ENCODE data around the gene CLCF1. TPM values are rescaled to one million over a fixed set of nuclear protein-coding genes. Genes with fewer than 3 reads are reported as not detected.

The CLCF1 gene
- polyA plus RNA-seq, 1 donor from 2014 or later, result not detected

- no peak overlapping the region for H2AFZ ChIP-seq (ENCODE audit: low read depth, low read length)
- no peak overlapping the region for H3K27ac ChIP-seq (ENCODE audit: low read length)
- H3K9ac ChIP-seq (ENCODE audit: low read length), result no peak overlapping the region
- H3K4me2 ChIP-seq (ENCODE audit: low read length), result no peak overlapping the region
- H3K9me3 ChIP-seq (ENCODE audit: low read length), result no peaks in the 10 kb centered on the region
- H3K36me3 ChIP-seq (ENCODE audit: insufficient read depth, low read length), result no peaks in the 10 kb centered on the region
- no peak overlapping the region for H3K4me3 ChIP-seq (ENCODE audit: low read length)
- no peaks in the 10 kb centered on the region for H3K9me2 ChIP-seq (ENCODE audit: insufficient read depth, low read length)
- TF ChIP-seq SMC3 (conservative IDR thresholded peaks at IDR 0.05; ENCODE audit: poor library complexity) (peak; percentile 92), RAD21 (conservative IDR thresholded peaks at IDR 0.05) (peak; percentile 83), TAF1 (IDR thresholded peaks at IDR 0.05; ENCODE audit: low read depth) (no peak)
- TF ChIP-seq, protein P1, sequence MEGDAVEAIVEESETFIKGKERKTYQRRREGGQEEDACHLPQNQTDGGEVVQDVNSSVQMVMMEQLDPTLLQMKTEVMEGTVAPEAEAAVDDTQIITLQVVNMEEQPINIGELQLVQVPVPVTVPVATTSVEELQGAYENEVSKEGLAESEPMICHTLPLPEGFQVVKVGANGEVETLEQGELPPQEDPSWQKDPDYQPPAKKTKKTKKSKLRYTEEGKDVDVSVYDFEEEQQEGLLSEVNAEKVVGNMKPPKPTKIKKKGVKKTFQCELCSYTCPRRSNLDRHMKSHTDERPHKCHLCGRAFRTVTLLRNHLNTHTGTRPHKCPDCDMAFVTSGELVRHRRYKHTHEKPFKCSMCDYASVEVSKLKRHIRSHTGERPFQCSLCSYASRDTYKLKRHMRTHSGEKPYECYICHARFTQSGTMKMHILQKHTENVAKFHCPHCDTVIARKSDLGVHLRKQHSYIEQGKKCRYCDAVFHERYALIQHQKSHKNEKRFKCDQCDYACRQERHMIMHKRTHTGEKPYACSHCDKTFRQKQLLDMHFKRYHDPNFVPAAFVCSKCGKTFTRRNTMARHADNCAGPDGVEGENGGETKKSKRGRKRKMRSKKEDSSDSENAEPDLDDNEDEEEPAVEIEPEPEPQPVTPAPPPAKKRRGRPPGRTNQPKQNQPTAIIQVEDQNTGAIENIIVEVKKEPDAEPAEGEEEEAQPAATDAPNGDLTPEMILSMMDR (IDR thresholded peaks at IDR 0.05; ENCODE audit: poor library complexity, severe bottlenecking), result peak; percentile 88
- H4K20me1 ChIP-seq (ENCODE audit: insufficient read depth), result no peaks in the 10 kb centered on the region
- H3K27me3 ChIP-seq (ENCODE audit: insufficient read depth, low read depth, low read length), result no peaks in the 10 kb centered on the region
- H3K79me2 ChIP-seq (replicated peaks; ENCODE audit: insufficient read depth, low read length), result no peaks in the 10 kb centered on the region
- H3F3A ChIP-seq (ENCODE audit: insufficient read depth, low read length, poor library complexity, severe bottlenecking), result no peaks in the 10 kb centered on the region
These were observed 16.4 kb downstream of the CLCF1 start for GRCh38 chr11:67356864-67357561.

GRCh38 chr11:67356387-67356863, 17.0 kb downstream of the CLCF1 start:
- no peak overlapping the region for H3K4me3 ChIP-seq (ENCODE audit: low read length)
- no peaks in the 10 kb centered on the region for H3K9me2 ChIP-seq (ENCODE audit: insufficient read depth, low read length)
- no peak overlapping the region for H2AFZ ChIP-seq (ENCODE audit: low read depth, low read length)
- no peak overlapping the region for H3K27ac ChIP-seq (ENCODE audit: low read length)
- H3F3A ChIP-seq (ENCODE audit: insufficient read depth, low read length, poor library complexity, severe bottlenecking), result no peaks in the 10 kb centered on the region
- TF ChIP-seq, protein P1 (IDR thresholded peaks at IDR 0.05; ENCODE audit: poor library complexity, severe bottlenecking), result no peak
- TF ChIP-seq EZH2 (IDR thresholded peaks at IDR 0.05; ENCODE audit: borderline replicate concordance, insufficient read depth, low read length, poor library complexity, severe bottlenecking), result no peak
- no peak for TF ChIP-seq TAF1 (IDR thresholded peaks at IDR 0.05; ENCODE audit: low read depth)
- TF ChIP-seq SMC3 (conservative IDR thresholded peaks at IDR 0.05; ENCODE audit: poor library complexity), result no peak
- TF ChIP-seq POLR2AphosphoS5 (IDR thresholded peaks at IDR 0.05), result no peak
- TF ChIP-seq, protein P2, sequence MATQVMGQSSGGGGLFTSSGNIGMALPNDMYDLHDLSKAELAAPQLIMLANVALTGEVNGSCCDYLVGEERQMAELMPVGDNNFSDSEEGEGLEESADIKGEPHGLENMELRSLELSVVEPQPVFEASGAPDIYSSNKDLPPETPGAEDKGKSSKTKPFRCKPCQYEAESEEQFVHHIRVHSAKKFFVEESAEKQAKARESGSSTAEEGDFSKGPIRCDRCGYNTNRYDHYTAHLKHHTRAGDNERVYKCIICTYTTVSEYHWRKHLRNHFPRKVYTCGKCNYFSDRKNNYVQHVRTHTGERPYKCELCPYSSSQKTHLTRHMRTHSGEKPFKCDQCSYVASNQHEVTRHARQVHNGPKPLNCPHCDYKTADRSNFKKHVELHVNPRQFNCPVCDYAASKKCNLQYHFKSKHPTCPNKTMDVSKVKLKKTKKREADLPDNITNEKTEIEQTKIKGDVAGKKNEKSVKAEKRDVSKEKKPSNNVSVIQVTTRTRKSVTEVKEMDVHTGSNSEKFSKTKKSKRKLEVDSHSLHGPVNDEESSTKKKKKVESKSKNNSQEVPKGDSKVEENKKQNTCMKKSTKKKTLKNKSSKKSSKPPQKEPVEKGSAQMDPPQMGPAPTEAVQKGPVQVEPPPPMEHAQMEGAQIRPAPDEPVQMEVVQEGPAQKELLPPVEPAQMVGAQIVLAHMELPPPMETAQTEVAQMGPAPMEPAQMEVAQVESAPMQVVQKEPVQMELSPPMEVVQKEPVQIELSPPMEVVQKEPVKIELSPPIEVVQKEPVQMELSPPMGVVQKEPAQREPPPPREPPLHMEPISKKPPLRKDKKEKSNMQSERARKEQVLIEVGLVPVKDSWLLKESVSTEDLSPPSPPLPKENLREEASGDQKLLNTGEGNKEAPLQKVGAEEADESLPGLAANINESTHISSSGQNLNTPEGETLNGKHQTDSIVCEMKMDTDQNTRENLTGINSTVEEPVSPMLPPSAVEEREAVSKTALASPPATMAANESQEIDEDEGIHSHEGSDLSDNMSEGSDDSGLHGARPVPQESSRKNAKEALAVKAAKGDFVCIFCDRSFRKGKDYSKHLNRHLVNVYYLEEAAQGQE (IDR thresholded peaks at IDR 0.05; ENCODE audit: borderline replicate concordance), result no peak
- TF ChIP-seq RAD21 (conservative IDR thresholded peaks at IDR 0.05), result no peak
- TF ChIP-seq MXI1 (conservative IDR thresholded peaks at IDR 0.05; ENCODE audit: poor library complexity, severe bottlenecking), result no peak
- TF ChIP-seq EP300 (conservative IDR thresholded peaks at IDR 0.05; ENCODE audit: poor library complexity, severe bottlenecking), result no peak
- H3K4me2 ChIP-seq (ENCODE audit: low read length), result no peak overlapping the region
- no peaks in the 10 kb centered on the region for H3K79me2 ChIP-seq (replicated peaks; ENCODE audit: insufficient read depth, low read length)
- no peaks in the 10 kb centered on the region for H3K36me3 ChIP-seq (ENCODE audit: insufficient read depth, low read length)
- H3K9ac ChIP-seq (ENCODE audit: low read length), result no peak overlapping the region
- no peaks in the 10 kb centered on the region for H4K20me1 ChIP-seq (ENCODE audit: insufficient read depth)
- H3K27me3 ChIP-seq (ENCODE audit: insufficient read depth, low read depth, low read length), result no peaks in the 10 kb centered on the region
- no peaks in the 10 kb centered on the region for H3K9me3 ChIP-seq (ENCODE audit: low read length)

All from neural cell (in vitro differentiated cells).